SHP77 treated with DMSO at 0.1 percent for 48 hours (cell line): Measurements from ENCODE around the gene WAS.

Experiments
- DNase-seq: peaks from one replicate; lab custom pipeline; 2025; lab: John Stamatoyannopoulos, UW

The WAS gene

DNA sequence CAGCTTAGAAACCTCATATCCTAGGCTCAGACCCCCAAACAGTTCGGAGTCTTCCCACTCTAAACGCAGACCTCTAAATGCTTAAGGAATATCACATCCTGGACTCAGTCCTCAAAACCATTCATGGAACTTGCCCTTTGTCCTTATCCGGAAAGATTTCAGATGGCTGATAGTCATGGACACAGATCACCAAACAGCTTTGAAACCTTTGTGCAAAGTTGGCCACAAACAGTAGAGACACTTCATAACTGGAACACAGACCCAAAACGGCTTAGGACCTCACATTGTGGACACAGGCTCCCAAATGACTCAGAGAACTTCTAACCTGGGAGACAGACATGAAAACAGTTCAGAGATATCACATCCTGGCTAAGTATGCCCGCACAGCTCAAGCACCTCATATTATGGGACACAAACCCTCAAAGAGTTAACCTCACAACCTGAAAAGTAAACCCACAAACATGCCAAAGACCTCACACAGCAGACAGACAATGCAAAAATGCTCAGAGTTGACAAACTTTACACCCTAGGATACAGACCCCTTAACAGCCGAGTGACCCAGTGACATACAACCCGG lies 28.4 kb downstream of the WAS start:
- no peak for DNase-seq

DNA sequence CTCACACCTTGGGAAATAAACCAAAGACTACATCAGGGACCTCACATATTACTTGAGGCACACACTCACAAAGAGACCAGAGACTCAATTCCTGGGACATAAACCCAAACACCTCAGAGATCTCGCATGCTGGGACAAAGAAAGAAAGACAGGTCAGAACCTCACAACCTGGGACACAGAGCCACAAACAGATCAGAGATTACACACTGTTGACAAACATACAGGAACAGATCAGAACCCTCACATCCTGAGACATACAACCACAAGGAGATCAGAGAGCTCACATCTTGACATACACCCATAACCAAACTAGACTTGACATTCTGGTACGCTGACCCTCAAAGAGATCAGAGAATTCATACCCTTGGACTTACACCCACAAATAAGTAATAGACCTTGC lies 30.2 kb downstream of the WAS start:
- DNase-seq, result no peak

DNA sequence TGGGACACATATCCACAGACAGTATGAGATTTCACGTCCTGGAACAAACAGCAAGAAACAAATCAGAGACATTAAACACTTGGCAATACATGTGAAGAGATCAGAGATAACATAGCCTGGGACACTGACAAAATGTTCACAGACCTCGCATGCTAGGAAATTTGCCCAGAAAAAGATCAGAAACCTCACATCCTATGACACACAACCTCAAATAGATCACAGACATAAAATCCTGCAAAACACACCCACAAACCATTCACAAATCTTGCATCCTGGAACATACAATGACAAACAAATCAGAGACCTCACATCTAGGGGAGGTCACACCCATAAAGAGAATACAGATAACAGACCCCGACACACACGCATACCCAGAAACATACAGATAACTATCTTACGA lies 31.0 kb downstream of the WAS start:
- no peak for DNase-seq

DNA sequence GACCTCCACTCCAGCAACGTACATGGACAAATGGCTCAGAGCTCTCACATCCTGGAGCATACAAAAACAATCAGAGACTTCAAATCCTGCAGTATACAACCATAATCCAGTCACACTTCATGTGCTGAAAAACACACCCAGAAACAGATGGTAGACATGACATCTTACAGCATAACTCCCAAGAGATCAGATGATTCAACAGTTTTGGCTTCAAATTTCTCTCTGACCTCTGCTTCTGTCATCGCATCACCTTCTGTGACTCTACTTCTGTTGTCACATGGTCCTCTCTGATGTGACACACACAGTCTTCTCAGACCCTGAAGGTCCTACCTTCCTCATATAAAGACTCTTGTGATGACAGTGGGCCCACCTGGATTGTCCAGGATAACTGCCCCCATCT lies 31.5 kb downstream of the WAS start:
- DNase-seq, result no peak

DNA sequence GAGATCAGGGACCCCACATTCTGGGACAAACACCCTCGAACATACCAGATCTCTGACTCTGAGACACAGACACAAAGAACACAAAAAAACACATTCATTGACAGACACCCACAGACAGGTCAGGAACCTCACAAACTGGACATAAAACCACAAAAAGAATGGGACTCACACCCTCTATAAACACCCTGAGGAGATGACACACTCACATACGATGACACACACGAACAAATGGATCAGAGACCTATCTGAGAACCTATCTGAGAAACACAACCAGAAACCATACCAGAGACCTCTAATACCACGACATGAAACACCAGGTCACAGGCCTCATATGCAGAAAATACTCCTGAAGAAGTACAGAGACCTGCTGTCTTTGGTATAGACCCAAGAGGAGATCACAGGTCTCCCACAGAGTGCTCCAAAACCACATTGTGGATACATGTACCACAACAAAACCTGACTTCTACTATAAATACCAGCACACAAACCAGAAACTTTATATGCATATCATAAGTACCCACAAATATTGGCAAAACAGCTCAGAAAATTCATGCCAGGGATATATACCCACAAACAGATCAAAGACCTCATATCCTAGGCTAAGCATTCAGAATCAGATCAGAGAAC lies 32.4 kb downstream of the WAS start:
- DNase-seq, result no peak

DNA sequence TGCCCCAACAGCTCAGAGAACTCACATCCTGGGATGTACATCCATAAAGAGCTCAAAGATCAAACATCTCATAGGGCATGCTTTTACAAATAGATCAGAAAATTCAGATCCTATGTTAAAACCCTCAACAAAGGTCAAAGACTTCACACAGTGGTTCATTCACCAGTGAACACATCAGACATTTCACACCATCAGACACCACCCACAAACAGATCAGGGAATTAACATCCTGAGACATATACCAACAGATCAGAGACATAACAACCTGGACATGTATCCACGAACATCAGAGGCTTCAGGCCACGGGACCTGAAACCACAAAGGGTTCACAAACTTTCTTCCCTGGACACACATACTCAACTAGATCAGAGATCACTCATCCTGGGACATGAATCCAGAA lies 36.4 kb downstream of the WAS start:
- no peak for DNase-seq

DNA sequence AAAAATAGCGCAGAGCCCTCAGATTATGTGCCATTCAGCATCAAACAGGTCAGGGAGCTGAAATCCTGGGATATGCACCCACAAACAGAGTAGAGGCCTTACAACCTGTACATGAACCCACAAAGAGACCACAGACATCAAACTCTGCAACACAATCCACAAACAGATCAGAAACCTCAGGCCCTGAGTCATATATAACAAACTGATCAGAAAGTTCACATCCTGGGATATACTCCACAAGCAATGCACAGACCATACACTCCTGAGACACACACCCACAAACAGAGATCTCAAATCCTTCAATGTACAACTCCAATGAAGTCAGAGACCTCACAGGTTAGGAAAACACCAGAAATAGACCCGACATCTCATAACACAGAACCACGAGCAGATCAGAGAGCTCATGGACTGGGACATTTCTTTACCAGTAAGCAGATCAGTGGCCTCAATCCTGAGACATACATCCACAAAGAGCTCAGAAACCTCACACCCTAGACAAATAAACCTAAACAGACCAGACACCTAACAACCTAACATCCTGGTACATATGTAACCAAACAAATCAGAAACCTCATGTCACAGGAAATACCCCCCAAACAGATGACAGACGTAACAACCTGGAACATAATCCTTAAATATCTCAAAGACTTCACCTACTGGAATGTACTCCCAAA lies 37.1 kb downstream of the WAS start:
- DNase-seq, result no peak

DNA sequence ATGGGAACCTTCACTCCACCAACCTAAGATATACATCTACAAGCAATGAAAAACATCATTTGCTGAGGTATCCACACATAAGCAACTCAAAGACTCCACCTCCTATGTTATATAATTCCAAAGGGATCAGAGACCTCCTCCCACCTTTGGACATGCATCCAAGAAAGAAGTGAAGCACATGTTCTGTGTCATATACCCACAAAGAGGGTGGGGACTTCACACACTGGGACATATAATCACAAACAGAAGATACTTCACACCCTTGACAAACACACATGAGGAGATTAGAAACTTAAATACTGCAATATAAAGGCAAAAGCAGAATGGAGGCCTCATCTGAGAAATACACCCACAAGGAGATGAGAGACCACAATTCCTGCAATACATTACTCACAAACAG lies 38.3 kb downstream of the WAS start:
- no peak for DNase-seq

DNA sequence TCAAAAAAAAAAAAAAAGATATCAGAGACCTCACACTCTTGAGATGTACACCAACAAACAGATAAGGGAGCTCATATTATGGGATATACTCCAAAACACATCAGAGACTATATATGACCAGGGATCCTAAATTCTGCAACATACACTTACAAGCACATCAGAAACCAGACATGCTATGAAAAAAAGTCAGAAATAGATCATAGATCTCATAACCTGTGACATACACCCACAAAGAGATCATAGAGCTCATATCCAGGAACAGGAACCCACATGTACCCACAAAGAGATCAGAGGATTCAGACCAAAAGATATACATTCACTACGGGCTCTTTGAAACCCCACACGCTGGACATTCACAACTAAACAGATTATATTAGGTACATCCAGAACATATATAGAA lies 43.0 kb downstream of the WAS start:
- no peak for DNase-seq

DNA sequence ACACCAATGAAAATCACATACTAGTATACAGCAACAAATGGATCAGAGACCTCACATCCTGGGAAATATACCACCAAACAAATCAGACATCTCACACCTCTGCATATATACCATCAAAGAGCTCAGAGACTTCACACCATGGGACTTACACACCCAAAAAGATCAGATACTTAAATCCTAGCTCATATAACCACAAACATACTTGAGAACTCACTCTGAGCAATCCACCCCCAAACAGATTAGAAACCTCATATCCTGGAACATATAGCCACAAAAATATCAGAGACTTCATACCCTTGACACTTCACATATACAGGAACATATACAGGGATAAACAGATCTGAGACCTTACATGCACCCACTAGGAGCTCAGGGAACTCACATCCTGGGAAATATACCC lies 45.1 kb downstream of the WAS start:
- DNase-seq, result no peak

DNA sequence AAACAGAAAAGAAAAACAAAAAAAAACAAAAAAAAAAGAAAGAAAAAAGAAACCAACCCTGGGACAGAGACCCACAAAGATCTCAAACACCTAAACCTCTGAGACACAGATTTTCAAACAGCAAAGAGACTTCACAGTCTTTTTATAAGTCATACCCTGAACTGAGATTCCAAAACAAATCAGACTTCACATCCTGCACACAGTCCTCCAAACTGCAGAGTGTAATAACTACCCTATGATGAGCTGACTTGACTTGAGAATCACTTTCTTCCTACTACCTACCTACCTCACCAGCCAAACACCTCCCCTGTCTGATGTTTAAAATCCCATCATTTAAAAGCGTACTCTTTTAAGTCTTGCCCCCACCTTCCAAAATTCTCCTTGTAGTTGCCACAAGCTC lies 52.7 kb downstream of the WAS start:
- DNase-seq, result no peak

DNA sequence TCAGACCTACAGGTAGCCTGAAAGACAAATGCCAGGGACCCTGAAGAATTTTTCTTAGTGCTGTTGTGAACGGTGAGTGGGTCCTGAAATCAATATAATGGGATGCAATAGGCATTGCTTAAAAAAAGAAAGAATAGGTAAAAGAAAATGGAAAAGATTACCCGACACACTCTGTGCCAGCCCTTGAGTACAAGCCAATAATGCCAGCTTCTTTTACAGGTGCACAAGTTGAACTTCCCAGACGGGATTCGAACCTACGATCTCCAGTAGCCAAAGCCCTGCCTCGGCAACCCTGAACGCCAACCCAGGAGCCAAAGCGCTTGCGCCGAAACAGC lies 53.2 kb downstream of the WAS start:
- no peak for DNase-seq

DNA sequence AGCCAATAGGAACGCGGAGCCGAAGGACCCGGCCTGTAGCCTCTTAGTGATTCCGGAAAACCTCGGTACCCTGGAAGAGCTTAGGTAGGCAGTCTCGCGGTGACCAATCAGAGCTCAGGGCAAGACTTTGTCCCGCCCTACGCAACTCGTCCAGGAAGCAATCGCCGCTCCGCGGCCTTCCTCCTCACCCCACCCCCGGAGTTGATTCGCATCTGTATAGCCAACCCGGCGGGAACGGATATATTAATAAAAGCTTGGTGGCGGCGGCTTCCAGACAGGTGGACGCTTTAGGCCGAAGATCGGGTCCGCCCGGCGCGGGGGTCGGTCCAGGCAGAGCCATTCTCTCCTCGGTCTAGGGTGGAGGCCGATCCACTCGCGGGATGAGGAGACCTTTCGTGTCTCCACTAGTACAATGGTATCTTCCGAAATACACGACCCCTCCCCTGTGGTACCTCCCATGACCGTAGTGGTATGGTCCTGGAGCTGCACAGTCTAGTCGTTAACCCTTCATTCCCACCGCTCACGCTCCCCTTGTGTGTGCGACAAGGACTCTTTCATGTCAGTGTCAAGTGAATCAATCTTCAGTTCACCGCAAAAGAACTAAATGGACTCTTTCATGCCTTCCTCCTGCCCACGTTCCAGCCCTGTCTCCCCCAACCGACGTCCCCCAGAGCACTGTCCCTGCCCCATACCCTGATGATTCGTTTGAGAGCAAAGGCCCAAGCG lies 53.8 kb downstream of the WAS start:
- DNase-seq, result peak; percentile 84

DNA sequence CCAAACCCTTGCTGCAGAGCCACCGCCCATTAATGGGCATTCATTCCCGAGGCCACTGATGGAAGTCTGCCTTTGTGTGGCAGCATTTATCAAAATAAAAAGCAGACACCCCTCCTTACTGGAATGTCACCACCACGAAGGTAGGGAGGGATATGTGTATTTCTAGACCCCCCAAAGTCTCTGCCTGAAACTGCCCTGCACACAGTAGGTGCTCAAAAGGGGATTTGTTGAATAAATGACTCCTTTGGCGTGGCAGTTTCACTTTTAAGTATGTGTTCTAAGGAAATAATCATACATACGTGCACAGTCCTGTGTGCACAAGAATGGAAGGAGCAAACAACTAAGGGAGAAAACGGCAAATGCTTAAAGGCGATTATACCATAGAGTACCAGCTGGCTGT lies 54.3 kb downstream of the WAS start:
- no peak for DNase-seq
